AG08395 (cell line): ENCODE data around the gene SH2D4B.
"Not testable (repeated sequence)": the region's sequence is repeated elsewhere in the genome, so short reads cannot be mapped to it uniquely, and the experiment has no call there.

ENCODE experiments used
- DNase-seq: peaks from one replicate; pipeline ENCODE4 v3.0.0; 2012; ENCODE audit warnings: mixed read lengths, low spot score

The SH2D4B gene

DNA sequence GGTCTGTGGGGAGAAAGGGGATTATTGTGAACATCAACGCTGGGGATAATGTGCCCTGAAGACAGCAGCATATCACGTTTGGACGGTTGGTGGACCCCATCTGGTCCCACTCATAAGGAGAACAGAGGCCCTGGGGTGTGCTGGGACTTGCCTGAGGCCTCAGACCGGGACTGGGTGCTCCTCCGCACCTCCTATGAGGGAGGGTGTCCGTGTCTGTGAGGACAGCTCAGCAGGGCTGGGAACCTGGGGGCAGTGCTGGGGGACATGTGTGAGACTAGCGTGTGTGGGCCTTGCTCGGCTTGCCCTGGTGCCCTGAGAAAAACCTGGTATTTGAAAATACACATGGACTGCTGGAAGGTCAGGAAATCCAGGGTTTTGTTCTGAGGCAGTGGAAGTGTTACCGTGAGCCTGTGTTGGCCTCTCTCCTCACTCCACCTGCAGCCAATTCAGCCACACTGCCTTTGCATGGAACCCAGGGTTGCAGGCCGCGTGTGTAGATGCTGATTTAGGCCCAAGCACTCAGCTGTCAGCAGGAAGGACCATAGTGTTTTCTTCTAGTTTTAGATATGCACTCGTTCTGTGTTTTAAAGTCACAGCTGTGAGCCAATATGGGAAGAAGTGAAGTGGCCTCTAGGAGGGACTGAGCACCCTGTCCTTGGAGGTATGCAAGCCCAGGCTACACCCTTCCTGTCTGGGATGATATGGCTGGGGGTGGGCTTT, 13.4 kb upstream of the SH2D4B start:
- no peak for DNase-seq

DNA sequence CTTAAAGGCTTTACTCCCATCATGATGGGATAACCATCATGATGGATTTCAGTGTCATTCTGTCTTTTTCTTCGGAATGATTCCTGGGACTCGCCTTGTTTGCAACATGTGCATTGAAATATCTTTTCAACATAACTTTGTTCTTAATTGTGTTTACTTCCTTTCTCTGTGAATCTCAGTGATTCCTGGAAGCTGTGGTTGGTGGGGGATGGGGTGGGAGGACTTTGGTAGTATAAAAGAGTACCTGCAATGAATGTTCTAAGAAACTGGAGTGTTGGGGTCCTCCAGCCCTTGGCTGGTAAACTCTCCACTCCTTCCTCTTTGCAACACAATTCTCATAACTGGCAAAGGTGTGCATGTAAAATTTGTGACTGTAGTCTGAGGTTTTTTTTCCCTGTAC, 11.5 kb upstream of the SH2D4B start:
- DNase-seq, result no peak

- DNase-seq, result no peak
Measured at GRCh38 chr10:80526742-80527141, 11.0 kb upstream of the SH2D4B start.

DNA sequence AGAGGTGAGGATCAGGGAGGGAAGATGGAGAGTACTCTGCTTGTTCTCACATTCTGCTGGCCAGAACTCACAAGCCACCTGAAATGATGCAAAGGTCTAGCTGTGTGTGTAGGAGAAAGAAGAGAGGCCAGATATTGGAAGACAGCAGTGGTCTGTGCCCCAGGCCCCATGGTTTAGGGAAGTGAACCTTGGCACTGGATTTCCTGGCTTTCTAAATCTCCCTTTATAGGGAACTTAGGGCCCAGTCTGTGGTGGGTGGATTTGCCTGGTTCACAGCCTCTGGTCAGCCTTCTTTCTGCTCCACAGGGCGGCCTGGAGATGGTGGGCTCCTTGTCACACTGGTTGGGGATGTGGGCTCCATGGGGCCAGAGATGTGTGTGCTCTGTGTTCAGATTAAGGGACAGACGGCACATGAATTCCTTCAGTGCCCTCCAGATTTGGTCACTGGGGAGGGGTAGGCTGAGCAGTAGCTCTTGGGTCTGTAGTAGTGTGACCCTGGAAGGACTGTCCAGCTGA, 9.5 kb upstream of the SH2D4B start:
- no peak for DNase-seq

- DNase-seq, result no peak
Measured at GRCh38 chr10:80528901-80529300, 8.8 kb upstream of the SH2D4B start.

- DNase-seq, result no peak
Measured at GRCh38 chr10:80529604-80530003, 8.1 kb upstream of the SH2D4B start.

GRCh38 chr10:80530251-80530650, 7.5 kb upstream of the SH2D4B start:
- peak; percentile 28 for DNase-seq

GRCh38 chr10:80530816-80531215, 6.9 kb upstream of the SH2D4B start:
- DNase-seq, result no peak

GRCh38 chr10:80532571-80532970, 5.1 kb upstream of the SH2D4B start:
- DNase-seq, result no peak

DNA sequence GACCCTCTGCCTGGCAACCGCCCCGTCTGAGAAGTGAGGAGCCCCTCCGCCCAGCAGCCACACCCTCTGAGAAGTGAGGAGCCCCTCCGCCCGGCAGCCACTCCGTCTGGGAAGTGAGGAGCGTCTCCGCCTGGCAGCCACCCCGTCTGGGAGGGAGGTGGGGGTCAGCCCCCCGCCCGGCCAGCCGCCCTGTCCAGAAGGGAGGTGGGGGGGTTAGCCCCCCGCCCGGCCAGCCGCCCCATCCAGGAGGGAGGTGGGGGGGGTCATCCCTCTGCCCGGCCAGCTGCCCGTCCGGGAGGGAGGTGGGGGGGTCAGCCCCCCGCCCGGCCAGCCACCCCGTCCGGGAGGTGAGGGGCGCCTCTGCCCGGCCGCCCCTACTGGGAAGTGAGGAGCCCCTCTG, 3.6 kb upstream of the SH2D4B start:
- DNase-seq, result not testable (repeated sequence)

DNA sequence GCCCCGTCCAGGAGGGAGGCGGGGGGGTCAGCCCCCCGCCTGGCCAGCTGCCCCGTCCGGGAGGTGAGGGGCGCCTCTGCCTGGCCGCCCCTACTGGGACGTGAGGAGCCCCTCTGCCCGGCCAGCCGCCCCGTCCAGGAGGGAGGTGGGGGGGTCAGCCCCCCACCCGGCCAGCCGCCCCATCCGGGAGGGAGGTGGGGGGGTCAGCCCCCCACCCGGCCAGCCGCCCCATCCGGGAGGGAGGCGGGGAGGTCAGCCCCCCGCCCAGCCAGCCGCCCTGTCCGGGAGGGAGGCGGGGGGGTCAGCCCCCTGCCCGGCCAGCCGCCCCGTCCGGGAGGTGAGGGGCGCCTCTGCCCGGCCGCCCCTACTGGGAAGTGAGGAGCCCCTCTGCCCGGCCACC, 3.1 kb upstream of the SH2D4B start:
- DNase-seq, result not testable (repeated sequence)

- DNase-seq, result no peak
Measured at GRCh38 chr10:80535671-80536360, 1.9 kb upstream of the SH2D4B start.

DNA sequence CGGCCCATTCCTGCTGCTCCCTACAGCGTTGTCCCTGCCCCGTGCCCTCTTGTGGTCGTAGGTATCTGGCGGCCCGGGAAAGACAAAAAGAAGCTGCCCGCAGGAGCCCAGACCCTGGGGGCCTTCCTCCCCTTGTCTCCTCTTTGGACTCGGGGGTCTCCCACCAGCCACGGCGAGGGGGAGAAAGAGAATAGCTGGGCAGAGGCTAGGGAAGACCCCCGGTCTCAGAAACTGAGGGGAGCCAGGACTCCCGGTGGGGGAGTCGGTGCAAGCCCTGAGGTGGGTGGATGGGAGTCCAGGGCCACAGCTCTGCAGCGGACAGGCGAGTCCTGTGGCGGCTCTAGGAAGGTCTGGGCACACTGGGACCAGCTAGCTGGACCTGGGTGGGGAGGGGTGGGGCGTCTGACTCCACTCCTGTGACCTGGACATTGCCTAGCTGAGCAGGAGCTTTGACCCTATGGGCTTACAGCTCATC, 1.3 kb upstream of the SH2D4B start:
- DNase-seq, result no peak

- no peak for DNase-seq
Measured at GRCh38 chr10:80537086-80537735, 491 bp upstream of the SH2D4B start.

- no peak for DNase-seq
Measured at GRCh38 chr10:80538481-80539185, 931 bp downstream of the SH2D4B start.

DNA sequence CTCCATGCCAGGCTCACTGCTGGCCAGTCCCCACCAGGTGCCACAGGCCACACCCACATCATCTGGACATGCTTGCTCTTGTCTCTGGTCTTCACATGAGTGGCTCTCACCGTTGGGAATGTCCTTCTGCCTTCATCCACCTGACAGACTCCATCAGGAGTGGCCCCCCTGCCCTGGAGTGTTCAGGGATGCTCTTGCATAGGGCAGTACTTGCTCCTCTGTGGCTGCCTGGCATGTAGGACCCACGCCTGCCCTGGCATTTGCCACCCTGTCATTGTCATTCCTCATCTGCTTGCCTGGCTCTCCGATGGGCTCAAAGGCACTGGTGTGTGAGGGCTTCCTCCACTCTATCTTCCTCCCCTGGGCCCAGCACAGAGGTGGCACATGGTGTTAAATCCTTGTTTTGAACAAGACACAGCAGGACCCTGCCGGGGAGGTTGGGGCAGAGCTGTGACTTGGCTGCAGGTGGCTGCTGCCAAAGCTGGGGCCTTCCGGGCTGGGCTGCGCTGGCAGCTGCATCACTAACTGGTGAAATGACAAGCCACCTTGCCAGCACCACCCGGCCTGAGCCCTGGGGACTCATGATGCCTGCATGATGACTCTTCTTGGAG, 1.8 kb downstream of the SH2D4B start:
- DNase-seq, result no peak

GRCh38 chr10:80540136-80540535, 2.4 kb downstream of the SH2D4B start:
- DNase-seq, result no peak

DNA sequence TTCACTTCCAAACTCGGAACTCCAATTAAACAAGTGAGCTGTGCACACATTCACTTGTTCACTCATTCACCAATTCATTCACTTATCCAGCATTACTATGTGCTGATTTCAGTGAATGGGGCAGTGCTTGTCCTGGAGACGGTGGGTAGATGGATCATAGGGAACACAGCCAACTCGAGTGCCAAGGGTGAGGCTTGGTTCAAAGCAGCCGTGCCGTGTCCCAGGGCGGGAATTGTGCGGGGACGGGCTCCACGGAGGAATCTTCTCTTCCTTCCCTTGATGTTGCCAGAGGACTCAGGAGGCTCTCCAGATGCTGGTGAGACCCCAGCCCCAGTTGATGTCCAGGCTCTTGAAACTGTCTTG, 2.9 kb downstream of the SH2D4B start:
- DNase-seq, result no peak

DNA sequence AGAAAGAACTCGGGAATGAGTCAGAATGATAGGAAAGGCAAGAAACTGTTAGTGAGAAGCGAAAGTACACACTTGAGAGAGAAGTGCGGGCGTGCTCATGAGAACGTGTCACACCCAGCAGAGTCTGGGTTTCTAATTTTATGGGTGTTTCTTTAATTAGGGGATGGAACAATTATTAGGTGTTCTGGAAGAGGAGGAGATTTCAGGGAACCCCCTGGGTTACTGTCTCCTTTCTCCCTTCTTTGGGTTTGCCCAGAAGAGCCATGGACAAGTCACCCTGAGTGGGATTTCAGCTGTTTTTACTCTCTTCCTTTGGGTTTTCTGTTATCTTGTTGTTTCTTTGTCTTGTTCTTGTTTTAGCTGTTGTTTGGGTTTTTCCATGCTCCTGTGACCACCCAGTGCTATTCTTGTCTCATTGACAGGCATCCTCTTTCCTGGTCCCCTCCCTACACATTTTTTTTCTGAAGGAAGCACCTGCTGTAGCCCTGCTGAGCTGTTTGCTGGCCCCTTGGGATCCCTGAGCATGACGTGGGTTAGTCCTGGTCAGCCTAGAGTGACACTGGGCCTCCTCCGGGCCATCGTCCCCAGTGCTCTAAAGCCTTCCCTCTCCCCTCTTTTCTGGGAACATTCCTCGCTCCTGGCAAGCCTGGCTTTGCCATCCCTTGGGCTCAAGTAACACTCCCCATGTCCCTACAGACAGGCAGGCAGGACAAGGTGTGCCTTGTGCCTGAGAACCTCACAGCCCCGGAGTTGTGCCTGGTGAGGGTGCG, 3.5 kb downstream of the SH2D4B start:
- DNase-seq, result no peak

- DNase-seq, result no peak
Measured at GRCh38 chr10:80542053-80542452, 4.4 kb downstream of the SH2D4B start.

DNA sequence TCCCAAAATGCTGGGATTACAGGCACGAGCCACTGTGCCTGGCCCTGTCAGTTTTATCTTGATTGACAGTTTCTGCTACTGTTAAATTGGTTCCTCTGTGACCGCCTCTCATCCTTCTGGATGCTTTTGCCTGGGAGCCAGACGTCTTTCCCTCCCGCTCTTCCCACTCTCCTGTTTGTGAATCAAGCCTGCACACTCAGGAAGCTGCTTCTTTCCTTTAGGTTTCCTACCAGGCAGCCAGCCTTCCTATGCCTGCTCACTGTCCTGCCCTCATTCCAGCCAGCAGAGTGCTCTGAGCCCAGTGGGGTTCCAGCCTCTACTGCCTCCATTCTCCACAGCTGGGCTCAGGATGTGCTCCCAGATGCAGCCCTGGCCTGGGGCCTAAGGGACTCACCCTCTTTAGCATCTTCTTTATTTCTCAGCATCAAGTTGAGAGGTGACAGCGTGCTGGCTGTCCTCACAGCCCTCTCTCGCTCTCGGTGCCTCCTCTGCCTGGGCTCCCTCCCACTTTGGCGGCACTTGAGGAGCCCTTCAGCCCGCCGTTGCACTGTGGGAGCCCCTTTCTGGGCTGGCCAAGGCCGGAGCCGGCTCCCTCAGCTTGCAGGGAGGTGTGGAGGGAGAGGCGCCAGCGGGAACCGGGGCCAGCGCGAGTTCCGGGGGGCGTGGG, 5.1 kb downstream of the SH2D4B start:
- DNase-seq, result no peak
